ENCODE data around the gene SLC25A53.

Gene SLC25A53, protein sequence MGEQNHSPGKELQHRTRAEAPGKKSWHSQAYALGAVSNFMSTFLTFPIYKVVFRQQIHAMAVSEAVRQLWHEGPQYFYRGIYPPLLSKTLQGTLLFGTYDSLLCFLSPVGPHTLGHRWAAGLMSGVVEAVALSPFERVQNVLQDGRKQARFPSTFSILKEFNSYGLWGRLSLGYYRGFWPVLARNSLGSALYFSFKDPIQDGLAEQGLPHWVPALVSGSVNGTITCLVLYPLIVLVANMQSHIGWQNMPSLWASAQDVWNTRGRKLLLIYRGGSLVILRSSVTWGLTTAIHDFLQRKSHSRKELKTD

DNA sequence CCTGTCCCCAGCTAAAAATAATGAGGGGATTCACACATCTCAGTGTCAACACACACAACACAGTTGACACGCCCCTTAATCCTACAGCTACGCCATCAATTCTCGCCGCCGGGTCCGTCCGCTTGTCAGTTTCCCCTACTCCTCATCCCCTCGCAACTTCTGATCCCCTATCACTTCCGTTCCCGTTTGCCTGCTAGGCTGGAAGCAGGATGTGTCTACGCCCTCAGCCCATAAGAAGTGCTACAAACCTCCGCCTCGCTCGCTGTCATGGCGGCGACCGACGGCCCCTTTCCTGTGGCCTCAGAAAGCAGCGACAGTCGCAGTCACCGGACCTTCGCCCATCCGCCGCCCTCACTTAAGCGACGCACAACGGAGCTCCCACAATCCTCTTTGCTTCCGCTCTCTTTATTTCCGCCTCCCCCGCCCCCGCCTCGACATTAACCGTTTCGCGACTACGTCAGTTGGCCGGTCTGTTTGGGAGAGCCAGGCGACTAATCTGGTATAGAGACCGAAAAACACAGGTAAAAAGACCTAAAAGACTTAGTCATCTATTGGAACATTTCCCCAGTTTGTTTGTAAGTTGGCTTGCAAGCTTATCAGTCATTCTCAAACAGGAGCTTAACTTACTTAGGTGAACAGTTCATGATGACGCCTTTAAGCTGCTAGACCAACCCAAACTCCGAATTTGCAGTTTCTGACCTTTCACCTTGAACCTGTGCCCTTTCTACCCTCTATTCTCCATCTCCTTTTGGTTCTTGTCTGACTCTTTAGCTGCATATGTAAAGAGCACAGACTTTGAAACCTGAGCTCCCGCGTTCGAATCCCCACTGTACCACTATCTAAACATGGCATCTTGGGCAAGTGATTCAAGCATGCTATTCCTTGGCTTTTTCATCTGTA lies at the start of gene SLC25A53:
Gene SLC25A53, minus strand, starts transcription at position 380 of the 900 bp plus-strand sequence. CDS start 51,752 bp downstream, outside the sequence.
- DNase-seq: peak; percentile 81

DNA sequence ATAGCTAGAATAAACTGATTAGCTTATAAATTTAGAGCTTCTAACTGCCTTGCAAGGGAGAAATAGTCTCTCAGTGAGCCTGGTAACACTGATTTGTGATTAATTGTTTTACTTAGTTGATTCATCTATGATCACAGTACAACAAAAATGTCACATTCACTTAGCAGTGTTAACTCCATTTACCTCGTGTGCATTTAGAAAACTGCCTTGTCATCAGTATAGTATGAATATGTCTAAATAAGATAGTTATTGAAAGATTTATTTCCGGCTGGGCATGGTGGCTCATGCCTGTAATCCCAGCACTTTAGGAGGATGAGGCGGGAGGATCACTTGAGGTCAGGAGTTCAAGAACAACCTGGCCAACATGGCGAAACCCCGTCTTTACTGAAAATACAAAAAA lies 48.7 kb upstream of the SLC25A53 start:
- no peak for DNase-seq

DNA sequence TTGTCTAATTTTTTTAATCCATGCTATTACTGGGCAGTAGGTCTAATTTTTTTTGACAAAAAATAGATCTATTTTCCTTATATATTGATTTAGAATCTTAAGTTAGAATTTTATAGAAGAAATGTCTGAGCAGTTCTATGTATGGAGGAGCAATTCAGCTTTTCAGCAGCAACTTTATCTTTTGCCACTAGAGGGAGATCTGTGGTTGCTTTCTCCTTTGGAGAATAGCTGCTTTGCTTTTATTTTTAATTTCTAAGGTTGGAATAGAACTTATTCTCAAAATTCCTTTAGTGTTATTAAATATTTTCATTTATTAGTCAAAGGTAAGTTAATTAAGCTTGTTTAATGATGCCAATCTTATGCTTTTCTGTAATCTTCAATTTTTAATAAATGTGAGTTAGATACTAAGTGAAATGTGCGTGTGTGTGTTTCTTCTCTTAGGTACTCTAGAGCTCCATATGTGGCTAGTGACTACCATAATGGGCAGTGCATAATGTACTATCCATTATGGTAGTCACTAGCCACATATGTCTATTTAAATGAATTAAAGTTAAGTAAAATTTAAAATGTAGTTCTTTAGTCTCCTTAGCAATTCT lies 38.8 kb upstream of the SLC25A53 start:
- peak; percentile 17 for DNase-seq

DNA sequence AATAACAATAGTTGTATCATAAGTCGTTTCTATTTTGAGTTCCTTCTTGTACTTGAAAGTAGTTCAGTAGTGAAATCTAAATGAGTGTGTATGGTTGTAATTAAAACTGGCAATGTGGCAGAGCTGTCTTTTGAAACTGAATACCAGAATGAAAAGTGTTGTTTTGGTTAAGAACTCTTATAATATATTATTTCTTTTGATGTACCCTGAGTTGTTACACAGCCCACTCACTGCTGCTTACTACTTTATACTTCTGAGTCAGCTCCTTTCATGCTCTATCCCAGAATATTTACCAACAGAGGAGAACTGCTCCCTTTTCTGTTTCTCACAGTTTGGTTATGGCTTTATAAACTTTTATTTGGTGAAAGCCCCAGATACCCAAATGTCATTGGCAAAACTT lies 38.2 kb upstream of the SLC25A53 start:
- no peak for DNase-seq

DNA sequence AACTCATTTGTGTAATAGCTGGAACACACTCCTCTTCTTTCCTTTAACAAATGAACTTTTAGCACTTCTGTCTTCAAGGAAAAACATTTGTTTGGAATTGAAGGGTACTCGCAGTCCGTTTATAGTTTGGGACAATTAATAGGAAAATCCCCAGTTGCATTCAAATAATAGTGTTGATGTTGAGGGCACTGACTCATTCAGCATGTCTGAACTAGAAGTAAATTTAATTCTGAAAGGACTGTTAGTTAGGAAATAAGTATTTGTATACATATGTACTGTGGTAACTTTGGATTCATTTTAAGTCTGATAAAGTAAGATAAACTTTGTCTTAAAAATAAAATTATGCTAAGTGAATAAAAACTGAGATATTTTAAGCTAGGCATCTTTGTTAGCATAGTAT lies 36.7 kb upstream of the SLC25A53 start:
- no peak for DNase-seq

DNA sequence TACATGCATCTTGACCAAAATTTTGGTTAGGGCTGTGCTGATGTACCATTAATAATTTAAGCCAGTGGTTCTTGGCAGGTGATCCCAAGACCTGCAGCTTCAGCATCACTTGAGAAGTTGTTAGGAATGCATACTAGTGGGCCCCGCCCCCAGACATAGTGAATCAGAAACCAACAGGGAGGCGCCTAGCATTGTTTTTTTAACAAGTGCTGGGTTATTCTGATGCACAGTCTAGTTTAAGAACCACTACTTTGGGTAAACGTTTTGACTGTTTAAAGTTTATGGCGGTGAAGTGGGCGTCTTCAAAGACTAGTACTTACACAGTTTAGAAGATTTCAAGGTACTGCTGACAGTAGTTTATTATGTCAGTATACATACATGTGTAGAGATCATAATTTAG lies 33.0 kb upstream of the SLC25A53 start:
- no peak for DNase-seq

DNA sequence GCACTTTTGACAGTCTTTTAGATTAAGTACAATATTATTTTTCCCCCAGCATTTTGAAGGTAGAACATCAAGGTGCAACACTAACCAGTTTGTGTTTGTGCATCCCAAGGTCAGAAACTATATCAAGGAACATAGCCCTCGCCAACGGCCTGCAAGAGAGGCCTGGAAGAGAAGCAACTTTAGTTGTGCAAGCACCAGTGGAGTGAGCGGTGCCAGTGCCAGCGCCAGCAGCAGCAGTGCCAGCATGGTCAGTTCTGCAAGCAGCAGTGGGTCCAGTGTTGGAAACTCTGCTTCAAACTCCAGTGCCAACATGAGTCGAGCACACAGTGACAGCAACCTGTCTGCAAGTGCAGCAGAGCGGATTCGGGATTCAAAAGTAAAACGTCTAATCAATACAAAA lies 31.1 kb upstream of the SLC25A53 start:
- no peak for DNase-seq

DNA sequence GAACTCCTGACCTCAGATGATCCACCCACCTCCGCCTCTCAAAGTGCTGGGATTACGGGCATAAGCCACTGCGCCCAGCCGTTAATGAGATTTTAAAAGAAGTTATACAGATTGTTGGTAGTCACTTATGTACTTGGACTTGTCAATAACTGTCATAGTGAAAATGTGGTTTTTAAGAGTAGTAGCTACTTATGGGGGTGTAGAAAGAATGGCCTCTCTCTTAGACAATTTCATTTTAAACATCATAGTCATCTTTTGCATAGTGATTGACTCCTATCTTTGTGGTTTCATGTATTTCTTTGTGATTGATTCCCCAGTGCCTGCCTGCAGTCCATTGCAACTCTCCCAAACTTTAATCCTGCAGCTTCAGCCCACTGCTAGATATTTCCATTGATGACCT lies 26.9 kb upstream of the SLC25A53 start:
- no peak for DNase-seq

DNA sequence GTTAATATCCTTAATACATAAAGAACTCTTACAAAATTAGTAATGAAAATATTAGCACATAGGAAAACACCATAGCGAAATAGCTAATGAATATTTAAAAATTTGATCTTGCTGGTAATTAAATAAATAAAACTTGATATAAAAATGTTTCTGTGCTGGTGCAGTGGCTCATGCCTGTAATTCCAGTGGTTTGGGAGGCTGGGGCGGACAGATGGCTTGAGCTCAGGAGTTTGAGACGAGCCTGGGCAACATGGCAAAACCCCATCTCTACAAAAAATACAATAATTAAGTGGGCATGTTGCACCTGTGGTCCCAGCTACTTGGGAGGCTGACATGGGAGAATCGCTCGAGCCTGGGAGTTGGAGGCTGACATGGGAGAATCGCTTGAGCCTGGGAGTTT lies 17.0 kb upstream of the SLC25A53 start:
- DNase-seq: no peak

DNA sequence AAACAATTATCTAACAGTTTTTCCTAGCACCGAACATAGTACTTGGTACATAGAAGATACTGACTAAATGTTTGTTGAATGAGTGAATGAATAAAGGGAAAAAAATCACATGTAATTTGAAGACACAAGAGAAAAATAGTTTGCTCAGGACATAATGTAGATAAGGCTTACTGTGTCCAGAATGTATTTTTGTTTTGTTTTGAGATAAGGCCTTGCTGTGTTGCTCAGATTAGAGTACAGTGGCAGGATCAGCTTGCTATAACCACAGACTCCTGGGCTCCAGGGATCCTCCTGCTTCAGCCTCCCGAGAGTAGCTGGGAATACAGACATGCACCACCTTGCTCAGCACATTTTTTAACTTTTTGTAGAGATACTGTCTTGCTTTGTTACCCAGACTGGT lies 16.0 kb upstream of the SLC25A53 start:
- DNase-seq: no peak

DNA sequence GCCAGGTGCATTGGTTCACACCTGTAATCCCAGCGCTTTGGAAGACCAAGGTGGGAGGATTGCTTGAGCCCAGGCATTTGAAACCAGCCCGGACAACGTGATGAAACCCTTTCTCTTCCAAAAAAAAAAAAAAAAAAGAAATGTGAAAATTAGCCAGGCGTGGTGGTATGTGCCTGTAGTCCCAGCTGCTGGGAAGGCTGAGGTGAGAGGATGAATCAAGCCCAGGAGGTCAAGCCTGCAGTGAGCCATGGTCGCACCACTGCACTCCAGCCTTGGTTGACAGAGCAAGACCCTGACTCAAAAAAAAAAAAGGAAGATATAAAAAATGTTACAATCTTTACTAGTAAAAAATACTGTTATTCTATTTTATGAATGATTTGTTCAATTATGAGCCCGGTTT lies 15.3 kb upstream of the SLC25A53 start:
- no peak for DNase-seq

DNA sequence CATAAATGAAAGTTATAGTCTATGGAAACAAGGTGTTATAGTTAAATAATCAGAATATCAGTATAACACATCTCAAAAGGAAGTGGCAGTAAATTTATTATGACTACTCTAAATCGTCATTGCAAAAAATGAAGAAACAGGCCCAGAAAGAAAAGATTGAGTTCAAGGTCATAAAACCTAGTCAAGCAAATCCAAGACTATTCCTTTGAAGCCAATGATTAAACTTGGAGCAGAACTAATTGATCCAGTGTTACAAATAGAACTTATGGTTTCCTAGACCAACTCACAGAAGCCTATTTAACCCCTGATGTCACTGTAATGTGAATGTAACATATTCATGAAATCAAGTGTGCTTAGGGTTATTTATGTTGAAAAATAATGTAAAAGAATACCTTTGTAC lies 11.3 kb upstream of the SLC25A53 start:
- DNase-seq: no peak

DNA sequence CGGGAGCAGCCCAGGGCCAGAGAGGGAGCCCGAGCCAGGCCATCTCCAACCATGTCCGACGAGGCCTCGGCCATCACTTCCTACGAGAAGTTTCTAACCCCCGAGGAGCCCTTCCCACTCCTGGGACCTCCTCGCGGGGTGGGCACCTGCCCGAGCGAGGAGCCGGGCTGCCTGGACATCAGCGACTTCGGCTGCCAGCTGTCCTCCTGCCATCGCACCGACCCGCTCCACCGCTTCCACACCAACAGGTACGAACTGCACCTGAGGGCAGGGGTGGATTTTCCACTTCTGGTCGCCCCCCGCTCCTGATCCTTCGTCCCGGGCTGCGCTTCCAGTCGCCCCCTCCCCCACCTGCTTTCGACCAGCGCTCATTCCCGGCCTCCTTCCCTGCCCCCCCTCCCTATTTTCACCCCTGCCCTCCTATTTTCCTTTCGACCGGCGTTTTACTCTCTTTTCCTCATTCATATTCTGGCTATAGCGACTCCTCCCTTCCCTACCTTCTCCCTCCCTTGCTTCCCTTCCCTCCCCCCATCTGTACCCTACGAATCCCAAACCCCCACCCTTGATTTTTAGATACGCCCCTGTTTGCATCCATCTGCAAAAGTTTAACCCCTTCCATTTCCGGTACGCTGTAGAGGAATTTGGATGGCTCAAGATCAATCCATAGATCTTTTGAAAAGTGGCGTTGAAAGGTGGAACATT lies 10.1 kb upstream of the SLC25A53 start:
- DNase-seq: peak; percentile 5

DNA sequence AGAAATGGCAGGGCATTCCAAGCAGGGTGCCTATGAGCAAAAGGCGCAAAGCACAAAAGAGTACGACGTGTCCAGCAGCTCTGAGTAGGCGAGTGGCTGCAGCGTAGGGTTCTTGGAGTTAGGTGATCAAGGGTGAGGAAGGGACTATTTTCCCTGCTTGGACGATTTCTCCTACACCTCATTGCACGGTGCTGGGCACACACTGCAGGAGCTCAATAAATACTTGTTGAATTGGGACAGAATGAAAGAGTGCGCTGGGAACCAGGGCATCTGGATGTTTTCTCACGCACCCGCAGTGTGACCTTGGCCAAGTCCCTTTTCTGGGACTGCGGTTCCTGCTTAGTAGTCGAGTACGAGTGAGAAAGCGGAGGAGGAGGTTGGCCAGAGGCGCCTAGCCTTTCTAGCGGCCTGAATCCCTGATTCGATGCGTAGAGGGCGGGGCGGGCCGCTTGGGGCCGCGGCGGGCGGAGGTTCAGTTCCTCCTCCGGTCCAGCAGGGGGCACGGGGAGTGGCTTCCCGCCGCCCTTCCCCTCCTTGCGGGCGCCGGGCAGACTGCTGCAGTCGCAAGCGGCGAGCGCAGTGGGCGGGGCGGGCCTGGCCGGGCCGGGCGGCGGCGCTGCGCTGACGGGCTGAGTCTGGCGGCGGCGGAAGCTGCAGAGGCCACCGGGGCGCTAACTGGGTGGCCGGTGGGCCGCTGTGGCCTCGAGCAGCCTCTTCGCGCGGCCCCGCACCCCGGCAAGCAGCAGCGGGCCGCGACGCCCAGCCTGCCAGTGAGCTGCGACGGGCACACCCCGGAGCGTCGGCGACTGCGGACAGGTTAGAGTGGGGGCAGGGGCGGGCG lies 9.3 kb upstream of the SLC25A53 start, which contains the start of gene FAM199X:
Gene FAM199X, plus strand, starts transcription at position 560 of the 841 bp plus-strand sequence. CDS start 333 bp downstream, outside the sequence.
- peak; percentile 82 for DNase-seq

DNA sequence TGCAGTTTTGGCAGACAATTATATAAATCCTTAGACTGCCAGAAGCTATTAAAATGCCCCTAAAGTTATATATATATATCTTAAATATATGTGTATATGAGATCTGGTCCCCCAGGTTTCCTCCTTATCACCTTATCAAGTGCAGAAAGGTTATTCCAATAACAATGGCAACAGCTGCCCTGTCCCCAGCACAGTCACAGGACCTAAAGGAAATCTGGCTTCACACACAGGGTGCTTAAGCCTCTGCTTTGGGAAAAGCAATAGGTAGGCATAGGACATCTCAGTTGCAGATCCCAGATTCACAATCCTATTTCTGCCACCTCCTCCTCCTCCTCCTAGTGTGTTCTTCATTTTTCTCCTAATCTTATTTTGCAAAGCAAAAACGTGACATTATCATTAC lies 5.8 kb downstream of the SLC25A53 start:
- no peak for DNase-seq

DNA sequence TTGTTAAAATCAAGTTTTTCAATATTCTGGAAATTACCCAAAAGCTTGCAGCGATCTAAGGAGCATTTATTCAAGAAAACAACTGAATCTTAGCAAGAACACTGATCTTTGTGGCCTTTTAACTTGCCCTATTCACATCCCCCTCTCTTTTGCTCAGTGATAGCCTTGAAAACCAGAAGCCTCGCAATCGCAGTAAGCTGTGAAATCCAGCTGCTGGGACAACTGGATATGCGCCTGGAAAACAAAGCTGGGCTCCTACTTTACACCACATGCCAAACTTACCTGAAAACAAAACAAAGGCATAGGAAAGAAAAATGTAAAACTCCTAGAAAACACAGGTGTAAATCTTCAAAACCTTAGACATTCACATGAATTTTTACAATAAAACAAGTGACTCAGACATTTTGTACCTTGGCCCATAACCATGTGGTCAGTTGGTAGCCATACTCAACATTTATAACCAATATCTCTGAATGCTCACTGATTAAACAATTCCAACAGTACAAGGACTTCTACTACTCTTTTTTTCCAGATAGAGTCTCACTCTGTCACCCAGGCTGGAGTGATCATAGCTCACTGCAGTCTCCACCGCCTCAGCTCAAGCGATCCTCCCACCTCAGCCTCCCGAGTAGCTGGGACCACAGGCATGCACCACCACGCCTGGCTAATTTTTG lies 15.6 kb downstream of the SLC25A53 start:
- no peak for DNase-seq

DNA sequence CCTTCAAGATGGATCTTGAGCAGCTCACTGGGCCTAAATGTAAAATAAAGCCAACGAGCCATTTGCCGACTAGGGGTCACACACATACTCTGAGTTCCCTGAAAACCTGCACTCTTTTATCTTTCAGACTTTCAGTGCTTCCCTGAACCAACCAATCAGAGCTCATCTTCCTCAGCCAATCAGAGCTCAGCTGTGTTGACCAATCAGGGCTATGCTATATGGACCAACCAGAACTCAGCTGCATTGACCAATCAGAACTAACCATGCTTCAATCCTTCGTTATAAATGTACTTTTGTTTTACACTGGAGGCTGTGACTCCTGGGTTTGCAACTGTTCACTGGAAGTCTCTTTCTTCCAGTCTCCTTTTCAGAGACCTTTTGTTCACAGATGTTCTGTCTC lies 19.3 kb downstream of the SLC25A53 start:
- DNase-seq: no peak

DNA sequence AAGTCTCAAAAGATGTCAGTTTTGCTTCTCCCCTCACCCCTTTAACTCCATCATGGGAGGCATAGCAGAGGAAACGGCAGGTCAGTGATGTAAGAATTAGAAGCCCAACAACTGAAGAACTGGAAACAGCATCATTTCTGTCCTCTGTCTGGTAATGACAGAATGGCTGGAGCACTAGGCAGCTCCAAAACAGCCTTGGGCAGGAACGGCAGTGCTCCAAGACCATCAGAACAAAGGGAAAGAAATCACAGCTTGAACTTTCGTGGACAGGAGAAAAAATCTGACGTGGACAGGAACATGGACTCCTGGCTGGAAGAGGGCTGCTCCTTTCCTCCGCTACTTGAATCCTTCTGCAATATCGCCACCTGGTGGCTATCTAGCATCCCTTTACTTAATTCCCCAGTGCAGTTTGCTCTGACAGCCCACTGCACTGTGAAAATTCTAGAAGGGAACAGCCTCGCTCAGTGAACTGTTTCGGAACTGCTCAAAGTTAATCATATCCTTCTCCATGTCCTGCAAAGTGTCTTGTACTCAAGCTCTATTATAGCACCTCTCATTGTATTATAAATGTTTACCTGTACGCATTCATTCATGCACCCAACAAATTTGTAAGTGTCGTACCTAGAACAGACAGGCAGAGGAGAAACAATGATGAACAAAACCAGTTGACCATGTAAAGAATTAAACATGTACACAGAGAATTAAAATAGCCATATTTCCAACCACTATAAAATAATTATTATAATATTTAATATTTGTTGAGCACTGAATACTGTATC lies 20.4 kb downstream of the SLC25A53 start:
- DNase-seq: peak; percentile 75

DNA sequence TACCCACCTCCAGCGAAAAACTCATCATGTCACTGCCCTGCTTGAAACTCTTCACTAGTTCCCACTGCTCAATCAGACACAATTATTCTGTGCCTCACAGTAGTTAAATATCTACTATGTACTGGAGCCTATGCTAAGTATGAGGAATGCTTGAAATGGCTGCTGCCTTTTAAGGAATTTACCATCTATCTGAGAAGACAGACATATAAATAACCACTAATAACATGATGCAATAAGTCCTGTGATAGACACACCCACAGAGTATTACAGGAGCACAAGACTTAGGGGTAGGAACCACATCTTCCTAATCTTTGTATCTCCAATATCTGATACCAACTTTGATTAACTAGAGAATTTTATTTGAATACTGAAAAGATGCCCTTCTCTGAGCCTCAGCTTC lies 21.1 kb downstream of the SLC25A53 start:
- DNase-seq: peak; percentile 19

DNA sequence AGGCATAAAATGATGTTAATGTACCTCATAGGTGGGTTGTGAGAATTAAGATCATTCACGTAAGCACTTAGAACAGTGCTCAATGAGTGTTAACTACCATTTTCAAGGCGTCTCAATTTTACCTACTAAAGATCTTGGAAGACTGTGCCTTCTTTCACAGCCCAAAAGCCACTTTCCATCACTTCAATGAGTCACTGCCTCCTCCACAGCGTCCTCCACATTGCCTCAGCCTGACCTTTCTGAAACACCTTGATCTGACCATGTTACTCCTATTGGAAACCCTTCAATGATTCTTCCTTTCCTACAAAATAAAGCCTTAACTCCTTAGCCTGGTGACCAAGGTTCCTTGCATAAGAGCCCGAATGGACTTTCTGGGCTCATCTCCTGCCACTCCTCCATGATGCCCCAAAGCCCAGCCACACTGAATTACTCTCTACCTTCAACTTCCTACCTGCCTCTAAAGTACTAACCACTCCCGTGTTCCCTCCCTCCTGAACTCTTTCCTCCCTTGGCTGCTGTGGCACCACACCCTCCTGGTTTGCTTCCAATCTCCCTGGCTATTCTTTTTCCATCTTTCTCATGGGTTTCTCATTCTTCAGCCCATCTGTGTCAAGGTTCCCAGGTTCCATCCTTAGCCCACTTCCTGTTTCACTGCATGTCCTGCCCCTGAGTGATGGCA lies 22.1 kb downstream of the SLC25A53 start:
- DNase-seq: no peak

Data from fibroblast of skin of right quadriceps (primary cell).